ENCODE results near the gene MBD3. TPM values are rescaled to one million over a fixed set of nuclear protein-coding genes. Genes with fewer than 3 reads are reported as not detected.

The MBD3 gene
- total RNA-seq, 4 donors from 2014 or later = 53.8 to 75.9 (median 64.5) TPM

DNA sequence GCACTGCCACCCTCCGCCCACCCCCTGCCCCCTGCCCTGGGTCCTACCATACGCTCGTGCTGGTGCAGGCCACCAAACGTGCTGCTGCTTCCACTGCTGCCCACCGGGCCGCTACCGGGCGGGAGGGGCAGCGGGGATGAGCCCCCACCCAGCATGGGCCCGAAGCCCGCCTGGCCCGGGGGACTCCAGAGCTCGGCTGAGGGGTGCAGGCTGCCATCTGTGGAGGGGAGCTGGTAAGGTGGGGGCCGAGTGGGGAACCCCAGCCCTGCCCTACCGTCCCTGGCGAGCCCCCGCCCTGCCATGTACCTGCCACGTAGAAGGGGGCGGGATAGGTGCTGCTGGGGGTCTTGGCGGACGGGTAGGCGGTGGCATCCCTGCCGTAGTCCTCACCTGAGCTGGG, 29.3 kb upstream of the MBD3 start:
- no peaks in the 10 kb centered on the region for H3K27me3 ChIP-seq
- no peak overlapping the region for H3K4me3 ChIP-seq
- no peaks in the 10 kb centered on the region for H3K36me3 ChIP-seq
- H3K9me3 ChIP-seq = no peaks in the 10 kb centered on the region
- H3K4me1 ChIP-seq = no peaks in the 10 kb centered on the region
- intact Hi-C loops (cut with DNase I; ENCODE audit: low total_unique reads) = no loop called here
- TF ChIP-seq, protein P1, sequence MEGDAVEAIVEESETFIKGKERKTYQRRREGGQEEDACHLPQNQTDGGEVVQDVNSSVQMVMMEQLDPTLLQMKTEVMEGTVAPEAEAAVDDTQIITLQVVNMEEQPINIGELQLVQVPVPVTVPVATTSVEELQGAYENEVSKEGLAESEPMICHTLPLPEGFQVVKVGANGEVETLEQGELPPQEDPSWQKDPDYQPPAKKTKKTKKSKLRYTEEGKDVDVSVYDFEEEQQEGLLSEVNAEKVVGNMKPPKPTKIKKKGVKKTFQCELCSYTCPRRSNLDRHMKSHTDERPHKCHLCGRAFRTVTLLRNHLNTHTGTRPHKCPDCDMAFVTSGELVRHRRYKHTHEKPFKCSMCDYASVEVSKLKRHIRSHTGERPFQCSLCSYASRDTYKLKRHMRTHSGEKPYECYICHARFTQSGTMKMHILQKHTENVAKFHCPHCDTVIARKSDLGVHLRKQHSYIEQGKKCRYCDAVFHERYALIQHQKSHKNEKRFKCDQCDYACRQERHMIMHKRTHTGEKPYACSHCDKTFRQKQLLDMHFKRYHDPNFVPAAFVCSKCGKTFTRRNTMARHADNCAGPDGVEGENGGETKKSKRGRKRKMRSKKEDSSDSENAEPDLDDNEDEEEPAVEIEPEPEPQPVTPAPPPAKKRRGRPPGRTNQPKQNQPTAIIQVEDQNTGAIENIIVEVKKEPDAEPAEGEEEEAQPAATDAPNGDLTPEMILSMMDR (IDR thresholded peaks at IDR 0.05) = no peak
- no peak for TF ChIP-seq POLR2A (IDR thresholded peaks at IDR 0.05)
- DNase-seq = no peak
- H3K27ac ChIP-seq = no peak overlapping the region

DNA sequence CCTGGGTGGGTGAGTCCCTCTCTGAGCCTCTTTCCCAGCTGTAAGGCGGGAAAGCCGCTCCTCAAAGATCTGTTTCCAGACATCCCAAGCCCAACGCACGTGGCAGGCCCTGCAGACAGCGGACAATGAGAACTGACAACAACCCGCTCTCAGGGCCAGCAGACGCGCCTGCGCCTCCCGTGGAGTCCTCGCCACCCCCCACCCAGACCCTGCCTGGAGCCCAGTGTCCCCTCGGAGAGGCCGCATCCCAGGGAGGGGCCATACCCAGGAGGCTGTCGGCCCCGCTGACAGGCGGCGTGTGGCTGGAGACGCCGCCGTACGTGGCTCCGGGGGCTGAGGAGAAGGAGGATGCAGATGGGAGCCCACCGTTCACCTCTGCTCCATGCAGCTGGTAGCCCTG, 28.9 kb upstream of the MBD3 start:
- no peak overlapping the region for H3K27ac ChIP-seq
- no peaks in the 10 kb centered on the region for H3K27me3 ChIP-seq
- H3K36me3 ChIP-seq = no peaks in the 10 kb centered on the region
- DNase-seq = no peak
- TF ChIP-seq POLR2A (IDR thresholded peaks at IDR 0.05) = no peak
- TF ChIP-seq, protein P1 (IDR thresholded peaks at IDR 0.05) = no peak
- no peaks in the 10 kb centered on the region for H3K9me3 ChIP-seq
- intact Hi-C loops (cut with DNase I; ENCODE audit: low total_unique reads) = no loop called here
- H3K4me3 ChIP-seq = no peak overlapping the region
- no peaks in the 10 kb centered on the region for H3K4me1 ChIP-seq

DNA sequence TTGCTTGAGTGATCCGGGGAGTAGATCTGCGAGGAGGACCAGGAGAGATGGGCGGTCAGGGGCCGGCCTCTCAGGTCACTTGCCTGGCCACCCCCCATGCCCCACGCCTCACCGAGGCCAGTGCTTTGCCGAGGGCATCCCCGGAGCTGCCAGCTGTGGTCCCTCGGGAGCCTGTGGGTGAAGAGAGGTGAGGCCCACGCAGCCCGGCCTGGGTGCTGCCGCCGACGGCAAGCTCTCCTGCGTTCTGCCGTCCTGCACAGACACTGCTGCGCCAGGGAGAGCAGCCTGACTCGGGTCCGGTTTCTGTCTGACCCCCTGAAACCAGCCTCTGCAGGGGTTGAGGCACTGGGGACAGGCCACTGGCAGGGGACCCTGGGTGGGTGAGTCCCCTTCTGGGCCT, 28.4 kb upstream of the MBD3 start:
- TF ChIP-seq POLR2A (IDR thresholded peaks at IDR 0.05) = no peak
- TF ChIP-seq, protein P1 (IDR thresholded peaks at IDR 0.05) = no peak

DNA sequence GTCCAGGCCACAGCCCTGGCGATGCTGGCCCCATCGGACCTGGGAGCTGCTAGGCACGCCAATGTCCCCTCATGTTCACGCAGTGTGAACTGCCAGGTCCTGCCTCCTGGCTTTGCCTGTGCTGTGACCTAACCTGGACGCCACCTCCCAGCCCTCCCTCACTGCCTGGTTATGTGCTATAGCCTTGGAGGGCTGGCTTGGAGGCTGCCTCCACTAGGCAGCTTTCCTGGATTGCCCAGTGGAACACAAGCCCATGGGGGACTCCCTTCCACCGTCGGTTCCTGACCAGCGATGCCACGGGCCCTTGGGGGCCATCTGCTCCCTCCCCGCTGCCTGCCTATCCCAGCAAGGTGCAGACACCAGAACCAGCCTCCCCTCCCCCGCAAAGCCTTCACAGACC, 27.8 kb upstream of the MBD3 start:
- intact Hi-C loops (cut with DNase I; ENCODE audit: low total_unique reads) = no loop called here
- Histone ChIP-seq H3K27me3 (no peaks in the 10 kb centered on the region), H3K4me3 (no peak overlapping the region), H3K36me3 (no peaks in the 10 kb centered on the region), H3K9me3 (no peaks in the 10 kb centered on the region), H3K4me1 (no peaks in the 10 kb centered on the region), H3K27ac (no peak overlapping the region)
- DNase-seq = no peak
- TF ChIP-seq, protein P1 (IDR thresholded peaks at IDR 0.05) = no peak
- TF ChIP-seq POLR2A (IDR thresholded peaks at IDR 0.05) = no peak

More for the DNA sequence above, 28.4 kb upstream of the MBD3 start:
- H3K27me3 ChIP-seq = no peaks in the 10 kb centered on the region
- H3K27ac ChIP-seq = no peak overlapping the region
- no peak overlapping the region for H3K4me3 ChIP-seq
- no peak for DNase-seq
- H3K4me1 ChIP-seq = no peaks in the 10 kb centered on the region
- no peaks in the 10 kb centered on the region for H3K36me3 ChIP-seq
- H3K9me3 ChIP-seq = no peaks in the 10 kb centered on the region
- intact Hi-C loops (cut with DNase I; ENCODE audit: low total_unique reads) = no loop called here

DNA sequence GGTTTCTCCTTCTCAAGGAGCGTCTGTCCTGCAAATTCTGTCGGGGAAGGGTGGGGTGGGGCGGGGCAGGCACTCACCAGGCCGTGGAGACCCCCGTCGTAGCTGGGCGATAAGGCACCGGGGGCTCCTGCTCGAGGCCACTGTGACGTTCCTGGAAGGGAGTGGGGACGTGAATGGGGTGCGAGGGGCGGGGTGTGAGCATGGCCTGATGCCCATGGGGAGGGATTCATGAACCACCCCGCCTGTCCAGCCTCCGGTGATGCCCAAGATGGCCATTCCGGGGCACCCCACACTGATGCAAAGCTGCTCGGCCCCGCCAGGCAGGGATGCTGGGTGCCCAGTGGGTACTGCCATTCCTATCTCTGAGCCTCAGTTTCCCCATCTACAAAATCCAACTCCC, 27.0 kb upstream of the MBD3 start:
- TF ChIP-seq, protein P1 (IDR thresholded peaks at IDR 0.05) = no peak
- TF ChIP-seq POLR2A (IDR thresholded peaks at IDR 0.05) = no peak
- H3K27ac ChIP-seq = no peak overlapping the region
- DNase-seq = no peak
- no peaks in the 10 kb centered on the region for H3K9me3 ChIP-seq
- H3K27me3 ChIP-seq = no peaks in the 10 kb centered on the region
- H3K4me1 ChIP-seq = no peaks in the 10 kb centered on the region
- intact Hi-C loops (cut with DNase I; ENCODE audit: low total_unique reads) = no loop called here
- H3K4me3 ChIP-seq = no peak overlapping the region
- no peaks in the 10 kb centered on the region for H3K36me3 ChIP-seq

All from uterus (tissue), 4 donors.